Tibial nerve (tissue), 3 donors: Measurements from ENCODE around the gene ASIP.

Source experiments
- POLR2A ChIP-seq, 2 donors: fragments of 450-650 bp; IDR thresholded peaks; one replicate each; pipeline ENCODE4 v1.6.1; 2017; ENCODE audit warnings: antibody characterized with exemption in 2 of 2, mild to moderate bottlenecking in 2 of 2, moderate library complexity in 2 of 2
- TF ChIP-seq, protein P1 (sequence below), 5 experiments: fragments of 200-600 bp in 3 of 5; fragments of 450-650 bp in 2 of 5; sonication (generic) in 3 of 5; IDR thresholded peaks; one replicate each; pipeline ENCODE4 v1.5.1; 2016 to 2019; ENCODE audit warnings: antibody characterized with exemption in 5 of 5, mild to moderate bottlenecking in 3 of 5, moderate library complexity in 2 of 5

- TF ChIP-seq, protein P1, sequence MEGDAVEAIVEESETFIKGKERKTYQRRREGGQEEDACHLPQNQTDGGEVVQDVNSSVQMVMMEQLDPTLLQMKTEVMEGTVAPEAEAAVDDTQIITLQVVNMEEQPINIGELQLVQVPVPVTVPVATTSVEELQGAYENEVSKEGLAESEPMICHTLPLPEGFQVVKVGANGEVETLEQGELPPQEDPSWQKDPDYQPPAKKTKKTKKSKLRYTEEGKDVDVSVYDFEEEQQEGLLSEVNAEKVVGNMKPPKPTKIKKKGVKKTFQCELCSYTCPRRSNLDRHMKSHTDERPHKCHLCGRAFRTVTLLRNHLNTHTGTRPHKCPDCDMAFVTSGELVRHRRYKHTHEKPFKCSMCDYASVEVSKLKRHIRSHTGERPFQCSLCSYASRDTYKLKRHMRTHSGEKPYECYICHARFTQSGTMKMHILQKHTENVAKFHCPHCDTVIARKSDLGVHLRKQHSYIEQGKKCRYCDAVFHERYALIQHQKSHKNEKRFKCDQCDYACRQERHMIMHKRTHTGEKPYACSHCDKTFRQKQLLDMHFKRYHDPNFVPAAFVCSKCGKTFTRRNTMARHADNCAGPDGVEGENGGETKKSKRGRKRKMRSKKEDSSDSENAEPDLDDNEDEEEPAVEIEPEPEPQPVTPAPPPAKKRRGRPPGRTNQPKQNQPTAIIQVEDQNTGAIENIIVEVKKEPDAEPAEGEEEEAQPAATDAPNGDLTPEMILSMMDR (IDR thresholded peaks at IDR 0.05) = no peak
- TF ChIP-seq POLR2A (IDR thresholded peaks at IDR 0.05) = no peak
Observed at GRCh38 chr20:34200023-34200422, 41.2 kb upstream of the ASIP start.
